DND-41 (cell line): Measurements from ENCODE around the gene DHRS3.

ENCODE experiments used
- ATAC-seq: fragments of 200-7000 bp; cut with Tn5 transposase; 3 replicates; pipeline ENCODE4 v1.9.1; 2021; ENCODE audit warnings: low read depth; ENCODE audit not compliant: insufficient read depth
- DNase-seq: peaks from one replicate; pipeline ENCODE4 v3.0.0-alpha.2; 2020
- H2AFZ ChIP-seq: 2 replicates; pipeline ENCODE4 v1.6.0; 2012; ENCODE audit warnings: low read depth, low read length
- H3K27ac ChIP-seq: 2 replicates; pipeline ENCODE4 v1.5.1; 2012; ENCODE audit warnings: low read length, inconsistent platforms
- H3K27me3 ChIP-seq: fragments of 200-600 bp; sonication (generic); 2 replicates; pipeline ENCODE4 v1.6.0; 2012; ENCODE audit warnings: low read length, mild to moderate bottlenecking, inconsistent platforms; ENCODE audit not compliant: insufficient read depth, poor library complexity
- H3K36me3 ChIP-seq: 2 replicates; pipeline ENCODE4 v1.5.1; 2012; ENCODE audit warnings: low read length, inconsistent platforms; ENCODE audit not compliant: insufficient read depth
- H3K4me1 ChIP-seq: 2 replicates; pipeline ENCODE4 v1.5.1; 2012; ENCODE audit warnings: mild to moderate bottlenecking, low read length; ENCODE audit not compliant: insufficient read depth
- H3K4me2 ChIP-seq: 2 replicates; pipeline ENCODE4 v1.6.0; 2012; ENCODE audit warnings: mild to moderate bottlenecking, moderate library complexity, low read length, inconsistent platforms; ENCODE audit not compliant: insufficient read depth
- H3K4me3 ChIP-seq, 2 experiments: fragments of 200-600 bp in 1 of 2; shearing (Covaris generic) in 1 of 2; 2 replicates each; pipeline ENCODE4 v1.5.1; 2012 to 2016; ENCODE audit warnings: inconsistent platforms in 2 of 2, low read length in 2 of 2, mild to moderate bottlenecking in 2 of 2, low read depth in 1 of 2, moderate library complexity in 1 of 2
- H3K79me2 ChIP-seq: 2 replicates; pipeline ENCODE4 v1.6.0; 2012; ENCODE audit warnings: low read length, inconsistent platforms; ENCODE audit not compliant: insufficient read depth
- H3K9ac ChIP-seq: 2 replicates; pipeline ENCODE4 v1.6.0; 2012; ENCODE audit warnings: low read depth, mild to moderate bottlenecking, inconsistent platforms, low read length, moderate library complexity
- H3K9me3 ChIP-seq: 2 replicates; pipeline ENCODE4 v1.5.1; 2012; ENCODE audit warnings: low read length, moderate library complexity, mild to moderate bottlenecking, inconsistent platforms; ENCODE audit not compliant: insufficient read depth, severe bottlenecking
- H4K20me1 ChIP-seq: 2 replicates; pipeline ENCODE4 v1.6.0; 2012; ENCODE audit warnings: low read length; ENCODE audit not compliant: insufficient read depth
- CTCF ChIP-seq: IDR thresholded peaks from 2 replicates; pipeline ENCODE4 v1.5.1; 2012; ENCODE audit warnings: borderline replicate concordance, low read length, moderate library complexity, mild to moderate bottlenecking; ENCODE audit not compliant: poor library complexity, severe bottlenecking; ENCODE audit errors: extremely low read depth
- EZH2 ChIP-seq: IDR thresholded peaks from 3 replicates; pipeline ENCODE4 v1.6.1; 2012; ENCODE audit warnings: borderline replicate concordance, low read depth, mild to moderate bottlenecking, moderate library complexity, low read length, inconsistent platforms; ENCODE audit not compliant: severe bottlenecking

DHRS3 gene

GRCh38 chr1:12617901-12618660 is at the start of gene DHRS3:
TSS of gene DHRS3 (minus strand) at chr1:12618210. CDS start at chr1:12617348, 862 bp downstream.
- ATAC-seq, result peak; percentile 76
- Histone ChIP-seq H3K4me1 (peaks cover 78% of the 10 kb centered on the region), H3K9me3 (no peaks in the 10 kb centered on the region), H3K79me2 (peaks cover 42% of the 10 kb centered on the region), H3K27me3 (peaks cover 5% of the 10 kb centered on the region), H3K27ac (peak within 1 kb of the TSS; percentile 90), H3K36me3 (peaks cover 8% of the 10 kb centered on the region; the same call in 1 of the 2 replicates), H3K4me2 (peak within 1 kb of the TSS; percentile 68), H4K20me1 (peaks cover 19% of the 10 kb centered on the region), H3K4me3 (peak within 1 kb of the TSS; percentile 60 to 65), H3K9ac (peak within 1 kb of the TSS; percentile 65), H2AFZ (peak within 1 kb of the TSS; percentile 64)
- TF ChIP-seq EZH2, result no peak
- TF ChIP-seq CTCF, result no peak
- DNase-seq, result peak; percentile 92

- no peaks in the 10 kb centered on the region for H3K36me3 ChIP-seq
- no peaks in the 10 kb centered on the region for H3K27me3 ChIP-seq
- H3K9ac ChIP-seq, result no peak overlapping the region
- no peaks in the 10 kb centered on the region for H3K4me1 ChIP-seq
- no peak overlapping the region for H3K4me2 ChIP-seq
- H4K20me1 ChIP-seq, result no peaks in the 10 kb centered on the region
- TF ChIP-seq EZH2 (no peak), CTCF (no peak)
- no peak overlapping the region for H3K27ac ChIP-seq
- ATAC-seq (no peak), DNase-seq (no peak)
- H3K9me3 ChIP-seq, result peaks cover 10% of the 10 kb centered on the region
- no peak overlapping the region for H3K4me3 ChIP-seq
- H3K79me2 ChIP-seq, result no peaks in the 10 kb centered on the region
- H2AFZ ChIP-seq, result no peak overlapping the region
These were observed 48.2 kb upstream of the DHRS3 start for GRCh38 chr1:12666141-12666735.

GRCh38 chr1:12665511-12665910 is 47.5 kb upstream of the DHRS3 start:
- Histone ChIP-seq H3K36me3 (no peaks in the 10 kb centered on the region), H3K9me3 (peaks cover 10% of the 10 kb centered on the region), H3K27ac (no peak overlapping the region), H3K9ac (no peak overlapping the region), H3K4me1 (no peaks in the 10 kb centered on the region), H4K20me1 (no peaks in the 10 kb centered on the region), H3K4me3 (no peak overlapping the region), H3K79me2 (no peaks in the 10 kb centered on the region), H3K27me3 (no peaks in the 10 kb centered on the region), H3K4me2 (no peak overlapping the region), H2AFZ (no peak overlapping the region)
- no peak for TF ChIP-seq EZH2
- TF ChIP-seq CTCF, result no peak
- DNase-seq, result no peak
- ATAC-seq, result no peak
